Umbilical cord (tissue), 2 donors: ENCODE measurements around the gene CDK18. TPM values are rescaled to one million over a fixed set of nuclear protein-coding genes. Genes with fewer than 3 reads are reported as not detected.
"Not testable (repeated sequence)": the region's sequence is repeated elsewhere in the genome, so short reads cannot be mapped to it uniquely, and the experiment has no call there.

Experiments used
- DNase-seq: peaks from one replicate; pipeline ENCODE4 v3.0.0-alpha.2; 2015; ENCODE audit warnings: low spot score
- total RNA-seq: library from RNA; depleted of rRNA; stranded (reverse); fragments of >200 nt; gene quantifications from one replicate; pipeline ENCODE4 v1.2.3, GENCODE V29; 2014; ENCODE audit warnings: low replicate concordance; ENCODE audit not compliant: insufficient read depth

The CDK18 gene
- 11.6 TPM for total RNA-seq

- DNase-seq = peak; percentile 91
Observed at GRCh38 chr1:205504311-205505075, at the start of gene CDK18. Gene CDK18 (plus strand): TSS chr1:205504669. CDS start chr1:205523168, 18,499 bp downstream.

DNA sequence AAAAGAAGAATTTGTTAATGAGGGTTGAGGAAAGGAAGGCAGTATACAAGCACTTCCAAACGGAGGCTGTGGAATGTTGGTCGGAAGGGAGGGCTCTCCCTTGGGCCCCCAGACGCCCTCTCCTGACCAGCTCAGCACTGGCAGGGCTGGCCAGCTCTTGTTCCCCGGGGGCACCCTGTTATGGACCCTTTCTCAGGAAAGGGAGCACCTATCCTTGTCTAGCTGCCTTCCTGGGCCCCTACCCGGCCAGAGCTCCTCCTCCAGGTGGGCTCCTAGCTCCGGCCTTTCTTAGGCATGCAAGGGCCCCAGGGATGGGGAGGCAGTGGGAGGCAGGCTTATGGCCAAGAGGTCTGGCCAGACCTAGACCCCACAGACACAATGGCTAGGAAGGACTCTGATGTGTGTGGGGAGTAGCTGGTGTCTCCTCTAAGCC is 49.5 kb upstream of the CDK18 start:
- DNase-seq = no peak

- DNase-seq = no peak
Observed at GRCh38 chr1:205455581-205456382, 48.7 kb upstream of the CDK18 start, which contains the start of gene BLACAT1. Gene BLACAT1 (minus strand): TSS chr1:205456045.

DNA sequence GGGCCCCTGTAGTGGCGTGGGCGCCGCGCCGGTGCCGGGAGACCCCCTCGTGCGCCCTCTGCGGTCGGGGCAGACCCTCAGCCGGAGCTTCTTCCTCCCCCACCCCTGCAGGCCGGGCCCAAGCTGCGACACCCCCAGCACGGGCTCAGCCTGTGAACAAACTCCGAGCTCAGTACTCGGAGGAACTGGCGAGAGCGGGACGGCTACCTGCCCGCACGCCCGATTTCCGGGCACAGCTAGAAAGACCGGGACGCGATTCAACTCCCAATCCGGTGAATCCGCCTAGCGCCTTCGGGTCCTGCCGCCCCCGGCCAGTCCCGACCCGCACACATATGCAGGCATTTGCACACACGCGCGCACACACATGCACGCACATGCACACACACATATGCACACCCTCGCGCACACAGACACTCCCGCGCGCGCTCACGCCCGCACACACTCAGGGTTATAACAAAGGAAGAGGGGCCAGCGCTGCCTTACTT is 48.0 kb upstream of the CDK18 start:
- DNase-seq = no peak

DNA sequence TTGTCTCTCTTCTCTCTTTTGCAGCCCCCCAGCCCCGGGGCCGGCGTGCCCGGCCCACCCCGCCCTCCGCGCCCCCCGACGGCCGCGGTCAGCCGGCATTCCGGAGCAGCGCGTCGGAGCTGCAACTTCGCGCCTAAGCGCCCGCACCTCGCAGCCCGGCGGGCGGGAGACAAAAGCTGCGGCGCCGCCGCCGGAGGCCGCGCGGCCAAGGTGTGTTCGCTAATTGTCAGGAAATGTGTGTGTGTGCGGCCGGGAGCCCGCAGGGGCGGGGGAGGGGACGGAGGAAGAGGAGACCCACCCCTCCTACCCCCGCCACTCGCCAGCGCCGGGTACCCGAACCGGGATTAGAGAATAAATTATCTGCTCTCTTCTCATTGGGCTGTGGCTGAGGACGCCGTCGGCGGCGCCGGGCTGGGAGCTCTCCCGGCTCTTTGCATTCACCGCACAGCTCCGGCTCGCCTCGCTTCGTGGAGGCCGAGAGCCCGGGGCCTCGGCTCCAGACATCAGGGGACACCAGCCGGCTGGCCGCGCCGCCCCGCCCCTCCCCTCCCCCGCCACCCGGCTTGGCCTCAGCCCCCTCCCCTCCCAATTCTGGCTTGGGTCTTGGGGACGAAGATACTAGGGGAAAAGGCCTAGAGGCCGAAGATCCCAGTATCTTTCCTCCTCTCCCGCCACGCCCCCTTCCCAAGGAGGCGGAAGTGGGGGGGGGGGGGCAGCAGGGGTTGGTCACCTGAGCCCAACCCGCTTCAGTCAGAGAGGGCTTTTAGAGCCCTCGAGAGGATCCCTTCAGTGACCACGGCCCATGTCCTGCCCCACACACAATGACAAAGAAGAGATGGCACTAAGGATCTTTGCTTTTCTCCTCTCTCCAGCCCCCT is 47.4 kb upstream of the CDK18 start:
- no peak for DNase-seq

DNA sequence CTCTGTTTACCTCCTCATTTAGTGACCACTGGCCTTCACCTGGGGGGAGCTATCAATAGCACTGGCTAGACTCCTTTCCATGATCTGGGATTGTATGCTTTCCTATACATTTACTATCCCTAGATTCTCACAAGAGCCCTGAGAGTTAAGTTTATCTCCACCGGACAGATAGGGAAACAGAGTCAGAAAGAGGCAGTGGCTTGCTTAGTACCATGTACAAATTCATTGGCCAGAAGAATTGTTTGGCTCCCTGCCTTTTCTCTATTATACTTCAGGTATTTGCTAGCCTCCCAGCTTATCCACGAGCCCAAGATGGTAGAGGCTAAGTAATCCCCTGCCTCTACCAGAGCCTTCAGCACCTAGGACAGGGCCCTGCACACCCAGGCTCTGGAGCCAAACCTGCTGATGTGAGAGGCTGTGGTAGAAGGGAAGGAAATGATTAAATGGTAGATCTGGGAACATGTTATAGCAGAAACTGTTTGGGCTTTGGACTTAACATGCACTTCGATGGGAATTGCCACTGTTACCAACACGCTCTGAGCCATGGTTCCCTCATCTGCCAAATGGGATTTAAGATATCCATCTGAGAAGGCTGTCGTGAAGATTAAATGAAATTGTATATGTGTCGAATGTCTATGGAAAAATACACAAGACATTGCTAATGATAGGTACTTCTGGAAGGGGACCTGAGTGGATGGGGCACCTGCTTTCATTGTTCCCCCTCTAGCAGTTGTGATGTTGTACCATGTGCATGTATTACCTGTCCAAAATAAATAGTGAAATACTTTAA is 45.5 kb upstream of the CDK18 start:
- peak; percentile 71 for DNase-seq

DNA sequence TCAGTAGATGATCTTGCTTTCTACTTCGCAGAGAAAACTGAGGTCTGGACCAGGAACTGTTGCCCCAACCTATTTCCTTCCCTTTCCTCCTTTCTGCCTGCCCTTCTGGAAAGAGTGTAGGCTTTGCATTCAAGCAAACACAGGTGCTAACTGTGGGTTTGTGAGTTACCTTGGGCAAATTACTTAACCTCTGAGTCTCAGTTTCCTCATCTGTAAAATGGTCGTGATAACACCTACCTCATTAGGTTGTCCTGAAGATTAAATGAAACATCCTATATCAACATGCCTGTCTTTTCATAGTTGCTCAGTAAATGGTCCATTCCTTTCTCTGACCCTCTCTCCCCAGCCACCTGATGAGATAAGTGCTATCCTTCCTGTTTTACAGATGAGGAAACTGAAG is 39.1 kb upstream of the CDK18 start:
- DNase-seq = no peak

DNA sequence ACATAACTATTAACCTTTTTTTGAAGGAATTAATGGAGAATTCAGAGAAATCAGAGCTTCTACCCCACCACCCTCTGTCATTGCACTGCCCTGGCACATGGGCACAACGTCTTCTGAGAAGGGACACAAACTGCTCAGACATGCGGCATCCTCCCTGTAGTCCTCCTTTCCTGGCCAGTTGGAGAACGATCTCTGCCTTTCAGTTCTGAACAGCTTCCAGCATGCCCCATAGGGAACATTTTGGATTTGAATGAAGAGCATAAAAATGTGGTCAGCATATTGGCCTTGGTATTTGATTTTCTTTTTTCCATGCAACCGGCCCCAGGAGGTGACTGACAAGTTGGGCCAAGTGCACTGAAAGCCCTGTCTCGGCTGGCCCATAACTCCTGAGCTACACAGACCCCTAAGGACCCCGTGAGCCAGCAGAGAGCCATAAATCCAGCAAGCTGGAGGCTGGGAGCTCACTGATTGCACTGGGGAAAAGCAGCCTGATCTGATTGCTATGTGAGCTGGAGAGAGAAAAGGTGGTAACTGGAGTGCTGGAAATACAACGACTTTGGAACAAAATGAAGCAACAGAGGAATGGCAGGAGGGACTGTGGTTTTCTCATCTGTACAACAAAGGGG is 37.8 kb upstream of the CDK18 start:
- no peak for DNase-seq

DNA sequence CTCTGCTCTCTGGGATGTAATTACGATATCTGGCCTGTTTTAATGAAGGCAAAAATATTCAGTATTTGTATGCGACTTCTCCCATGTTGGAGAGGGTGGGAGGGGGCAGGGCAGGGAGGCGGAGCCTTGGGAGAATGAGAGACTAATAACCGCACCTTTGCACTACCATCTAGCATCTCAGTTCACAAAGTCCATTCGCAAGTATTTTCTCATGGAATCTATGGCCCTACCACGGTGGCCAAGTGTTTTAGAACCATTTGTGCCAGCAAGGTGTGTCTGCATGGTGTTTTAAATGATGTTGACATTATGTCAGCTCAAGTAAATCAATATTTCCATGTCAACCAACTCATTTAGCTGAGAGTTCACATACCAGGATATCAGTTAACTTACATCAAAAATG is 34.3 kb upstream of the CDK18 start:
- DNase-seq = no peak

- no peak for DNase-seq
Observed at GRCh38 chr1:205472737-205473441, 31.6 kb upstream of the CDK18 start.

DNA sequence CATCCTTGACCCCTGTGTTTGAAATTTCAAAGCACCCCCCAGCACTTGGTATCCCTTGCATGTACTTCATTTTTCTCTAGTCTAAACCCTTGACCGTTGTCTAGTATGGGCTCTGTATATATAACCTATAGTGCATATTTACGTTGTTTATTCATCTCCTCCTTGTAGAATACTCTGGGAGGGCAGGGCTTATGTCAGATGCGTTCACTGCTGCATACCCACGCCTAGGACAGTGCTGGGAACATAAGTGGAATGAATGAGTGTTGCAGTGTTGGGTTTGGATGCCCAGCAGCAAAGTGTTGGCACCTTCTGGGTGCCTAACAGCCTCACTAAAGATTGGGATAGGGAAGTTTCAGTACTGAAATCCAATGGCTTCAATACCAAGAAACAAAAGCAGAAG is 31.0 kb upstream of the CDK18 start:
- DNase-seq = no peak

DNA sequence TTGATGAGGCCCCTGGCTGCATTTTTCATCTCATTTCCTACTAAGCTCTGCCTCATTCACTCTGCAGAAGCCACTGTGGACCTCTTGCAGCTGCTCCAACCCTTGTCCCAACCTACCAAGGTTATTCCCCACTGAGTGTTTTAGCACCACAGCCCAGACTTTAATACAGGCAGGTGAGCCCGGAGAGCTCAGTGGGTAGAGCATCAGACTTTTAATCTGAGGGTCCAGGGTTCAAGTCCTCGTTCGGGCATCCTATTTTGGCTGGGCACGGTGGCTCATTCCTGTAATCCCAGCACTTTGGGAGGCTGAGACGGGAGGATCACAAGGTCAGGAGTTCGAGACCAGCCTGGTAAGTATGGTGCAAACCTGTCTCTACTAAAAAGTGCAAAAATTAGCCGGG is 30.5 kb upstream of the CDK18 start:
- DNase-seq = no peak

GRCh38 chr1:205474571-205474970 is 29.9 kb upstream of the CDK18 start:
- no peak for DNase-seq

- no peak for DNase-seq
Observed at GRCh38 chr1:205475855-205476254, 28.6 kb upstream of the CDK18 start.

GRCh38 chr1:205476648-205477047 is 27.8 kb upstream of the CDK18 start:
- DNase-seq = no peak

GRCh38 chr1:205477121-205477758 is 27.2 kb upstream of the CDK18 start:
- DNase-seq = no peak

DNA sequence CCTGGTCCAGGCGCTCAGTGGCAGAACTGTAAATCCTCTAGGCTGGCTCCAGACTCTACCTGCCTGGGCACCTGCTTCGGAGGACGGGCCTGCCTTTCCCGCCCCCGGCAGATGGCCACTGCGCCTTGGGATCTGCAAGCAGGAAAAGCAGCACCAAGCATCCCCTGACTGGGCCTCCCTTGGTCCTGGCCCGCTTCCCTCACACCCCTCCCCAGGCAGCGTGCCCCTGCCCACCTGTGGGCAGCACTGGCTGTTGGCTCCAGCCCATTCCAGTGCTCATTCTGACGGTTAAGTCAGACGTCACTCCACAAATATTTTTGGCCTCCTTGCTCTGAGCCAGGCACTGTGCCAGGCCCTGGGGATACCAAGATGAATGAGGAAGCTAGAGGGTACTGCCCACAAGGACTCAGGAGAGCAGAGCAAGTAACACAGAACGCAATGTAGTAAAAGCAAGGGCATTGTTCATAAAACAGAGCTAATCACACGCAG is 26.7 kb upstream of the CDK18 start:
- peak; percentile 77 for DNase-seq

- not testable (repeated sequence) for DNase-seq
Observed at GRCh38 chr1:205478985-205479384, 25.5 kb upstream of the CDK18 start.
